ENCODE data around the gene LILRA6. TPM values are rescaled to one million over a fixed set of nuclear protein-coding genes. Genes with fewer than 3 reads are reported as not detected.
"Not testable (repeated sequence)": the region's sequence is repeated elsewhere in the genome, so short reads cannot be mapped to it uniquely, and the experiment has no call there.

The LILRA6 gene
- total RNA-seq (2021; fragmentation: NEBNext Ultra II Directional; extraction: Animal tissue kit (Norgen Biotek cat#: 25700)) (not detected in 2 replicates), polyA plus RNA-seq (2011; rRNA removed) (not detected in 2 replicates), polyA minus RNA-seq (2011; rRNA and poly(A)+ RNA removed) (not detected in 2 replicates)
- not detected for polyA plus RNA-seq (2011; cell fraction: cytosol; rRNA removed)
- polyA plus RNA-seq (2011; cell fraction: nucleus; rRNA removed) = not detected
- polyA plus RNA-seq (2012, experiment 1 of 2) = 0.11 to 0.13 TPM (median 0.13 TPM) in 3 of 4 replicates, not detected in the other
- not detected for polyA plus RNA-seq (2012, experiment 2 of 2)
- not detected for polyA plus RNA-seq (2013, experiment 1 of 2)
- not detected for polyA plus RNA-seq (2013, experiment 2 of 2)
- polyA minus RNA-seq (2011; cell fraction: cytosol; rRNA and poly(A)+ RNA removed) = not detected
- polyA minus RNA-seq (2011; cell fraction: nucleus; rRNA and poly(A)+ RNA removed) = not detected
- long read RNA-seq, experiment 1 = 0 reads
- long read RNA-seq, experiment 2 = 0 reads

- H3K4me1 ChIP-seq (replicated peaks in 1 of 4; ENCODE audit: control insufficient read depth in 3 of 4, insufficient read depth in 4 of 4, low read length in 3 of 4); H3K4me2 ChIP-seq (ENCODE audit: insufficient read depth in 1 of 2, low read depth in 2 of 2, low read length in 2 of 2); H2BK12ac ChIP-seq (ENCODE audit: low read depth, low read length); H3K9me3 ChIP-seq (ENCODE audit: insufficient read depth in 2 of 2, low read depth in 1 of 2, low read length in 1 of 2); H4K20me1 ChIP-seq (replicated peaks in 1 of 2; ENCODE audit: control insufficient read depth in 1 of 2, insufficient read depth in 2 of 2, low read length in 2 of 2); DNase-seq (ENCODE audit: low read depth in 1 of 2, low spot score in 2 of 2); H3K27ac ChIP-seq (ENCODE audit: low read depth, low read length); H2AFZ ChIP-seq (ENCODE audit: low read length); POLR2A ChIA-PET (ENCODE audit: partially characterized antibody); H3K79me1 ChIP-seq (ENCODE audit: low read depth, low read length); H2BK20ac ChIP-seq (ENCODE audit: low read length); FAIRE-seq; H3K4ac ChIP-seq (replicated peaks; ENCODE audit: insufficient read length, low read depth, low read length); H3K23me2 ChIP-seq (ENCODE audit: low read depth, low read length); H3K79me2 ChIP-seq (ENCODE audit: control insufficient read depth in 1 of 2, insufficient read depth in 2 of 2, low read length in 2 of 2); H4K5ac ChIP-seq (ENCODE audit: insufficient read length, low read depth, low read length); H2AK5ac ChIP-seq (ENCODE audit: low read depth, low read length); H3K18ac ChIP-seq (ENCODE audit: extremely low read depth, low read length); H3K56ac ChIP-seq (replicated peaks; ENCODE audit: insufficient read length, low read depth, low read length); H4K8ac ChIP-seq (ENCODE audit: extremely low read depth, insufficient read depth, low read length); H3K4me3 ChIP-seq (ENCODE audit: extremely low read depth in 1 of 4, insufficient read depth in 2 of 4, low read depth in 3 of 4, low read length in 4 of 4); H2BK120ac ChIP-seq (replicated peaks; ENCODE audit: low read depth, low read length); H3K9ac ChIP-seq (replicated peaks in 1 of 4; ENCODE audit: extremely low read depth in 1 of 4, low read depth in 3 of 4, low read length in 3 of 4); H2BK15ac ChIP-seq (ENCODE audit: low read length); H2BK5ac ChIP-seq (ENCODE audit: low read depth, low read length); H4K91ac ChIP-seq (replicated peaks; ENCODE audit: insufficient read length, low read length); H3K27me3 ChIP-seq (replicated peaks in 1 of 4; ENCODE audit: control insufficient read depth in 3 of 4, extremely low read depth in 1 of 4, insufficient read depth in 3 of 4, low read length in 3 of 4); H3K36me3 ChIP-seq (ENCODE audit: control insufficient read depth in 2 of 4, insufficient read depth in 4 of 4, low read length in 3 of 4); H3K14ac ChIP-seq (ENCODE audit: insufficient read length); H3K23ac ChIP-seq (ENCODE audit: insufficient read length); CTCF ChIA-PET (ENCODE audit: partially characterized antibody): not testable (repeated sequence)
- WGBS, 2 experiments (ENCODE audit: extremely low coverage in 1 of 2, insufficient coverage in 1 of 2, insufficient read length in 1 of 2, insufficient replicate concordance in 2 of 2, low coverage in 1 of 2, low lambda C conversion rate in 2 of 2, missing lambda C conversion rate in 1 of 2) = 89% methylated on average over 5 of the region's 6 CpGs; no CpG with 5 or more reads in 1 of the 2 experiments
Measured at GRCh38 chr19:54242646-54243045, at the start of gene LILRA6. LILRA6 (minus strand) TSS chr19:54242790.
